ENCODE results near the gene NR1I2.

NR1I2 gene

GRCh38 chr3:119781330-119782198 lies at the start of gene NR1I2:
Gene NR1I2, plus strand, starts transcription at chr3:119782101.
- no peak for DNase-seq (ENCODE audit: low read depth)

GRCh38 chr3:119733812-119734211 lies 48.1 kb upstream of the NR1I2 start:
- DNase-seq (ENCODE audit: low read depth) = no peak

- DNase-seq (ENCODE audit: low read depth) = no peak
These were observed 43.2 kb upstream of the NR1I2 start for GRCh38 chr3:119738741-119739140.

GRCh38 chr3:119741657-119742590 lies 40.0 kb upstream of the NR1I2 start:
- DNase-seq (ENCODE audit: low read depth) = no peak

- no peak for DNase-seq (ENCODE audit: low read depth)
These were observed 38.0 kb upstream of the NR1I2 start for GRCh38 chr3:119743921-119744320.

GRCh38 chr3:119745942-119746341 lies 36.0 kb upstream of the NR1I2 start:
- DNase-seq (ENCODE audit: low read depth) = no peak

GRCh38 chr3:119746423-119746822 lies 35.5 kb upstream of the NR1I2 start:
- DNase-seq (ENCODE audit: low read depth) = no peak

- no peak for DNase-seq (ENCODE audit: low read depth)
These were observed 34.5 kb upstream of the NR1I2 start for GRCh38 chr3:119747357-119747756.

- no peak for DNase-seq (ENCODE audit: low read depth)
These were observed 32.9 kb upstream of the NR1I2 start for GRCh38 chr3:119748991-119749390.

GRCh38 chr3:119751423-119751822 lies 30.5 kb upstream of the NR1I2 start:
- no peak for DNase-seq (ENCODE audit: low read depth)

GRCh38 chr3:119759962-119760361 lies 21.9 kb upstream of the NR1I2 start:
- no peak for DNase-seq (ENCODE audit: low read depth)

GRCh38 chr3:119762876-119763275 lies 19.0 kb upstream of the NR1I2 start:
- DNase-seq (ENCODE audit: low read depth) = peak; percentile 3

- DNase-seq (ENCODE audit: low read depth) = no peak
These were observed 18.4 kb upstream of the NR1I2 start for GRCh38 chr3:119763466-119763865.

GRCh38 chr3:119765239-119765638 lies 16.7 kb upstream of the NR1I2 start:
- DNase-seq (ENCODE audit: low read depth) = no peak

GRCh38 chr3:119767936-119768601 lies 13.8 kb upstream of the NR1I2 start:
- DNase-seq (ENCODE audit: low read depth) = no peak

GRCh38 chr3:119768668-119769393 lies 13.1 kb upstream of the NR1I2 start:
- DNase-seq (ENCODE audit: low read depth) = no peak

GRCh38 chr3:119769394-119770149 lies 12.3 kb upstream of the NR1I2 start:
- no peak for DNase-seq (ENCODE audit: low read depth)

GRCh38 chr3:119774444-119774843 lies 7.5 kb upstream of the NR1I2 start:
- DNase-seq (ENCODE audit: low read depth) = no peak

- DNase-seq (ENCODE audit: low read depth) = no peak
These were observed 5.6 kb upstream of the NR1I2 start for GRCh38 chr3:119776304-119776703.

GRCh38 chr3:119778176-119778575 lies 3.7 kb upstream of the NR1I2 start:
- DNase-seq (ENCODE audit: low read depth) = no peak

- DNase-seq (ENCODE audit: low read depth) = no peak
These were observed 3.1 kb upstream of the NR1I2 start for GRCh38 chr3:119778811-119779210.
